Adrenal gland (tissue), 5 donors: ENCODE results near the gene DHX38.

ENCODE experiments used
- POLR2A ChIP-seq, 2 donors: fragments of 450-650 bp; IDR thresholded peaks; one replicate each; pipeline ENCODE4 v1.6.1; 2017; ENCODE audit warnings: antibody characterized with exemption in 2 of 2, mild to moderate bottlenecking in 2 of 2, moderate library complexity in 1 of 2
- TF ChIP-seq, protein P1 (sequence below), 6 experiments: fragments of 450-650 bp in 4 of 6; fragments of 200-600 bp in 2 of 6; sonication (generic) in 1 of 6; IDR thresholded peaks; 1 replicate in 5 of 6; 2 replicates in 1 of 6; pipeline versions ENCODE4 v1.5.1 to v1.8.0; 2016 to 2021; ENCODE audit warnings: antibody characterized with exemption in 6 of 6, mild to moderate bottlenecking in 2 of 6, moderate library complexity in 1 of 6
- donor health status: DM: no; HTN: no; CAD: no.

DNA sequence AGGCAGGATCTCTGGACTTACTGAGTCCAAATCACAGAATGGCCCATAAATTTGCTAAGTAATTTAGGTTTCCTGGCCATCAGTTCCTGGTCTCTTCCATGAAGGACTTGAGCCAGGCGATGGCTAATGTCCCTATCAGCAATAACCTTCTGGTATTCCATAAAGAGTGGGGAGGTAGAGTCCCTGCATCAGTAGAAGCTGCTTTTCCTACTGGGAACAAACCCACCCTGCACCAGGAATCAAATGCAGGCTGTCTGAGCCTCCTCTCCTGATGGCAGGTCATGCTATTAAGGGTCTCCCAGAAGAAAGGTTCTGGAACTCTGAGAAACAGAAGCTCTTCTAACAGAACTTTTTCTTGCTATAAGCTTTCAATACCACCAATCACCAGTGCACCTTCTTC lies 32.1 kb upstream of the DHX38 start:
- TF ChIP-seq, protein P1, sequence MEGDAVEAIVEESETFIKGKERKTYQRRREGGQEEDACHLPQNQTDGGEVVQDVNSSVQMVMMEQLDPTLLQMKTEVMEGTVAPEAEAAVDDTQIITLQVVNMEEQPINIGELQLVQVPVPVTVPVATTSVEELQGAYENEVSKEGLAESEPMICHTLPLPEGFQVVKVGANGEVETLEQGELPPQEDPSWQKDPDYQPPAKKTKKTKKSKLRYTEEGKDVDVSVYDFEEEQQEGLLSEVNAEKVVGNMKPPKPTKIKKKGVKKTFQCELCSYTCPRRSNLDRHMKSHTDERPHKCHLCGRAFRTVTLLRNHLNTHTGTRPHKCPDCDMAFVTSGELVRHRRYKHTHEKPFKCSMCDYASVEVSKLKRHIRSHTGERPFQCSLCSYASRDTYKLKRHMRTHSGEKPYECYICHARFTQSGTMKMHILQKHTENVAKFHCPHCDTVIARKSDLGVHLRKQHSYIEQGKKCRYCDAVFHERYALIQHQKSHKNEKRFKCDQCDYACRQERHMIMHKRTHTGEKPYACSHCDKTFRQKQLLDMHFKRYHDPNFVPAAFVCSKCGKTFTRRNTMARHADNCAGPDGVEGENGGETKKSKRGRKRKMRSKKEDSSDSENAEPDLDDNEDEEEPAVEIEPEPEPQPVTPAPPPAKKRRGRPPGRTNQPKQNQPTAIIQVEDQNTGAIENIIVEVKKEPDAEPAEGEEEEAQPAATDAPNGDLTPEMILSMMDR (IDR thresholded peaks at IDR 0.05), result no peak
- TF ChIP-seq POLR2A (IDR thresholded peaks at IDR 0.05), result no peak
